D721Med (cell line): Measurements from ENCODE around the gene AFF3.

Experiments used
- DNase-seq: peaks from one replicate; pipeline ENCODE4 v3.0.0; 2011; ENCODE audit warnings: low spot score; ENCODE audit not compliant: insufficient read length
- FAIRE-seq: peaks from 2 replicates; lab custom pipeline; 2011; peaks lifted over from hg19 to GRCh38; lab: Jason Lieb, UNC
- CTCF ChIP-seq: IDR thresholded peaks from 2 replicates; pipeline ENCODE4 v1.5.1; 2012; ENCODE audit warnings: mild to moderate bottlenecking, control low read depth; ENCODE audit not compliant: insufficient read depth; ENCODE audit errors: missing control alignments

Gene AFF3

GRCh38 chr2:99648178-99648844 lies 494.1 kb downstream of the AFF3 start:
- TF ChIP-seq CTCF = no peak
- FAIRE-seq (no peak), DNase-seq (no peak)

- no peak for DNase-seq
- TF ChIP-seq CTCF = no peak
- no peak for FAIRE-seq
These were observed 496.4 kb downstream of the AFF3 start for GRCh38 chr2:99645960-99646359.

- no peak for FAIRE-seq
- DNase-seq = no peak
- TF ChIP-seq CTCF = no peak
These were observed 498.0 kb downstream of the AFF3 start for GRCh38 chr2:99644419-99644787.

GRCh38 chr2:99643787-99644418 lies 498.5 kb downstream of the AFF3 start:
- TF ChIP-seq CTCF = no peak
- FAIRE-seq (no peak), DNase-seq (no peak)

- DNase-seq (no peak), FAIRE-seq (no peak)
- no peak for TF ChIP-seq CTCF
These were observed 500.4 kb downstream of the AFF3 start for GRCh38 chr2:99641999-99642398.

GRCh38 chr2:99640635-99641151 lies 501.7 kb downstream of the AFF3 start:
- no peak for FAIRE-seq
- TF ChIP-seq CTCF = no peak
- DNase-seq = no peak

- FAIRE-seq = no peak
- no peak for DNase-seq
- no peak for TF ChIP-seq CTCF
These were observed 503.6 kb downstream of the AFF3 start for GRCh38 chr2:99638791-99639190.
